ENCODE data around the gene CBX6.

GRCh38 chr22:38844315-38845003 is 27.6 kb downstream of the CBX6 start:
- TF ChIP-seq CSRNP3 (CRISPR knock-in tag; IDR thresholded peaks at IDR 0.05), result no peak
- no peak for TF ChIP-seq ARNTL (CRISPR knock-in tag; IDR thresholded peaks at IDR 0.05; ENCODE audit: borderline replicate concordance, low read depth)
